DMS53 treated with DMSO at 0.1 percent for 48 hours (cell line): ENCODE measurements around the gene BRINP3.
A peak's percentile ranks its signal among the peaks of the same experiment; 100 is the strongest.
"Not testable (repeated sequence)": the region's sequence is repeated elsewhere in the genome, so short reads cannot be mapped to it uniquely, and the experiment has no call there.

Experiments
- DNase-seq: peaks from one replicate; lab custom pipeline; 2025; ENCODE audit not compliant: unreplicated experiment; lab: John Stamatoyannopoulos, UW

Gene BRINP3

GRCh38 chr1:190126728-190127127 is 350.9 kb downstream of the BRINP3 start:
- DNase-seq = peak; percentile 49

- no peak for DNase-seq
Measured at GRCh38 chr1:190124068-190124467, 353.6 kb downstream of the BRINP3 start.

DNA sequence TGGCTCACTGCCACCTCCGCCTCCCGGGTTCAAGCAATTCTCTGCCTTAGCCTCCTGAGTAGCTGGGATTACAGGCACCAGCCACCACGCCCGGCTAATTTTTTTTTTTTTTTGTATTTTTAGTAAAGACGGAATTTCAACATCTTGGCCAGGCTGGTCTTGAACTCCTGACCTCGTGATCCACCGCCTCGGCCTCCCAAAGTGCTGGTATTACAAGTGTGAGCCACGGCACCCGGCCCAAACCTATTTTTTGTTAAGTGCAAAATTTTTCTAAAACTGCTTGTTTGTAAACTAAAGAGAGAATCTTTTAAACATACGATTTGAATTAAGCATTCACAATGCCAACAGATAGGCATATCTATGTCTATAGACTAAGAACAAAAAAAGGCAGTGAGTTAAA is 357.1 kb downstream of the BRINP3 start:
- not testable (repeated sequence) for DNase-seq

- no peak for DNase-seq
Measured at GRCh38 chr1:190119683-190120082, 358.0 kb downstream of the BRINP3 start.

DNA sequence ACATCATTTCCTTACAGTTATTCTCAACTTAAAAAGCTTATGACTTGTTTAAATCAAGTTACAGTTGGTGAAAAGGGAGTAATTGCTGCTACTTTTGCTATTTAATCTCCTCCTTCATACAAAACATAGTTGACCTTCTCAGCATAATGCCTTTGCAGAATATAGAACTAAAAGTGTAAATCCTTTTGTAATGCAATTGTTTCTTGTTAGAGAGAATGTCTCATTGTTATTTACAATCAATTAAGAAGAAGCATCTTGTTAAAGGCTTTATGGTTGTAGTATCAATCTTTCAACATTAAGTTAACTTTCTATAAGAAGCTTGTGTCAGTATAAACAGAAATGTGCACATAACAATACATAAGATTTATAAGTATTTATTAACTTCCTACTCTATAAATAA is 360.7 kb downstream of the BRINP3 start:
- DNase-seq = no peak

DNA sequence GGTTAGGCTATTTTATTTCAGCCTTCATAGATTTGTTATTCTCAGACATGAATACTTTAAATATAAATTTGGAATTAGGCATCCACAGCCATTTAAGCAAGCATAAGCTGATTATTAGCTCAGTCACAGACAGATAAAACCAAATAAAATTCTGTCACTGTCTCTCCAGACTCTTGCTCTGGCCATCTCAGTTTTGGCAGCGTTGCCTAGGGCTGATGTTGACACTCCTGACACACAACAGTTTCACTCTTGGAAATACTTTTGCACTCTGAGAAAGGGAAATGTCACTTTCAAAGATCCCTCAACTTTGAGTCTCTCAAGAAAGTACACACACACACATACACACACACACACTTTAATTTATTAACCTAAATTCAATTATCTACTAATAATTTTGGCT is 372.7 kb downstream of the BRINP3 start:
- DNase-seq = no peak

GRCh38 chr1:190102757-190103326 is 374.8 kb downstream of the BRINP3 start:
- peak; percentile 67 for DNase-seq

GRCh38 chr1:190101756-190102155 is 375.9 kb downstream of the BRINP3 start:
- no peak for DNase-seq

GRCh38 chr1:190098756-190099155 is 378.9 kb downstream of the BRINP3 start:
- no peak for DNase-seq

DNA sequence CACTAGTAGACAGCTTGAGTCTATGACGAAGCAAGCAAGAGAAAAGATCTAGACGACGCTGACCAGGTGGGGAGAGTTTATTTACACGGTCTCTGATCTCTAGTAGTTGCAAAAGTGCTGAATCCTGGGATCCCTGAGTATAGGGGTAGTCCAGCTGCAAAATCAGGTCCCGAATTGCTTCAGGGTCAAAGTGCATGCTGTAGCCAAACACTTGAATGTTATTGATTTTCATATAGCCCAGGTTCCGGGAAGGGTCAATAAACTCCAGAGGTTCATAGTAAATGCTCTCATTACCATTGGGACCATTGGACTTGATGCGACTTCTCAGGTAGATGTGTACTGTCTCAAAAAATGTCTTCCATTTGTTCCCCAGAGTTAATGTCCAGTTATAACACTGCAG is 379.6 kb downstream of the BRINP3 start:
- DNase-seq = no peak

GRCh38 chr1:190095596-190095995 is 382.1 kb downstream of the BRINP3 start:
- no peak for DNase-seq

DNA sequence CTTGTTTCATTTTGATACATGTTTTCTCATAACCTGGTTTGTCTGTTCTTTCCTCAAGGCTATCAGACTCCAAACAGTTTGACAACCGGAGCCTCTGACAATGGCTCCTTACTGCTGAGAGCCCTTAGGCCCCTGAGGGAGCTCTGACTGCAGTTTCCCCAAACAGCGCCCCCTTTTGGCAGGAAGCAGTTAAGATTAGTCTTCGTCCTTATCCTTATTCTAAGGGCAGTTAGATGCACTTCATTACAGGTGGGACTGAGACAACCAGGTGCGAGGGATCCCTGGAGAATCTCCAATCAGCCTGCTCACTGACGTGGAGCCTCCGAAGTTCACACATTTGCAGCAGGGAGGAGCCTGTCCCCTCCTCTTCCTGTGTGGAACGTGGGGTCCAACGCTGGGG is 393.1 kb downstream of the BRINP3 start:
- DNase-seq = no peak

DNA sequence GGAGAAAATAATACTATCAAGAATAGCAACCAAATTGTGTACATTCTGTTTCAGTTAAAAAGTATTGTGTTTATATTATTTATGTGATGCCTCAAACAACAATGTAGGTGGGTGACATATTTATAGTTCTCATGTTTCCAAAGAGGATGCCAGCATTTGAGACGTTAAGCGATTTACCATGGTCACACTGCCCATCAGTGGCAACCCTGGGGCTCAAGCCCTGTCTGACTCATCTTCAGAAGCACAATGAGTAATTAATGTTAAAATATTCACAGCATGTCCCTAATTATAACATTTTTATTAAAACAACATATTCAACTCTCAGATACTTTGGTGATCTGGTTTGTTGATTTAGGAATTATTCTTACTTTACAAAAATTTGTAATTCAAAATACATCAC is 409.4 kb downstream of the BRINP3 start:
- no peak for DNase-seq

GRCh38 chr1:190067592-190067991 is 410.1 kb downstream of the BRINP3 start:
- no peak for DNase-seq

DNA sequence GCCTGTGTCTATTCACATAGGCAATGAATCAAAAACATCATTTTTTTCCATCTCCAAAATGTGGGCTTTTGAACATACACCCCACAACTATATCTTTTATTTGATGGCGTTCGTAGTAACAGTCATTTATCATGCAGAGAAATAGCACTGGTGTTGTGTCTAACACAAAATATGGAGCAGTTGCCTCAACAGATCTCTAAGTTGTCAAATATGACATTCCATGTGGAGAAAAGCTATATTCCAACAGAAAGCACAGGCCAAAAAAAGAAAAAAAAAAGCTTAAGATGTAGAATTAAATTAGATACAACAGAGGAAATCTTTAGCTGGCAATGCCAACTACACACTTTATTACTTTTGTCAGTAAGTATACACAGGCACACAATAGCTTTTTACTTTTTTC is 411.7 kb downstream of the BRINP3 start:
- no peak for DNase-seq

GRCh38 chr1:190049314-190049713 is 428.4 kb downstream of the BRINP3 start:
- no peak for DNase-seq
